ENCODE data around the gene IFNA8. TPM values are rescaled to one million over a fixed set of nuclear protein-coding genes. Genes with fewer than 3 reads are reported as not detected.
"Not testable (repeated sequence)": the region's sequence is repeated elsewhere in the genome, so short reads cannot be mapped to it uniquely, and the experiment has no call there.

IFNA8 gene
- total RNA-seq, 2 donors from 2014 or later: not detected

DNA sequence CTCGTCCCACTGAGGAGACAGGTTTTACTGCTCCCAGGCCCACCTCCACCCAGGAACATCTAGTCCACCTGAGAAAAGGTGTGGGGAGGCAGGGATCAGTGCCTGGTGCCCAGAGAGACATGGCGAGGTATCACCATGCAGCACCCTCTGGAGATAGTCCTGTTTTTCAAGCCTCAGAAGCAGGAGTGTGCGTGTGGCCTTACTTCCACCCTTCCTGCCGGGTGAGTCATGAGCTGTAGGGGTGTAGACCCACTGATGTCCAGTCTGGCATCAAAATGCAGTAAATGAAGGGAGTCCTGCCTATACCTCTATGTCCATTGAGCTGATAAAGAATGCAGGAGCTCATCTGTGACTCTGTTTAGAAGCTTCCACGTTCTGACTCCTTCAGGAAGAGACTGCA is 40.4 kb downstream of the IFNA8 start:
- not testable (repeated sequence) for H3K4me3 Mint-ChIP-seq, H3K27ac Mint-ChIP-seq

GRCh38 chr9:21450733-21451394 is 41.9 kb downstream of the IFNA8 start:
- no peak for ATAC-seq (replicated peaks)
- no peak overlapping the region for H3K27ac Mint-ChIP-seq

More for the DNA sequence above, 40.4 kb downstream of the IFNA8 start:
- H3K9me3 Mint-ChIP-seq; H3K4me1 Mint-ChIP-seq; ATAC-seq (replicated peaks); H3K27me3 Mint-ChIP-seq; H3K36me3 Mint-ChIP-seq (ENCODE audit: low read depth): not testable (repeated sequence)

GRCh38 chr9:21452681-21453080 is 43.8 kb downstream of the IFNA8 start:
- no peaks in the 10 kb centered on the region for H3K4me1 Mint-ChIP-seq
- no peak for ATAC-seq (replicated peaks)
- H3K4me3 Mint-ChIP-seq: no peak overlapping the region
- H3K27me3 Mint-ChIP-seq: peaks cover 10% of the 10 kb centered on the region
- no peaks in the 10 kb centered on the region for H3K9me3 Mint-ChIP-seq
- H3K27ac Mint-ChIP-seq: no peak overlapping the region
- H3K36me3 Mint-ChIP-seq (ENCODE audit: low read depth): no peaks in the 10 kb centered on the region

More at GRCh38 chr9:21450733-21451394, 41.9 kb downstream of the IFNA8 start:
- Mint-ChIP-seq H3K4me1 (no peaks in the 10 kb centered on the region), H3K27me3 (no peaks in the 10 kb centered on the region), H3K4me3 (no peak overlapping the region), H3K9me3 (no peaks in the 10 kb centered on the region), H3K36me3 (ENCODE audit: low read depth) (no peaks in the 10 kb centered on the region)

DNA sequence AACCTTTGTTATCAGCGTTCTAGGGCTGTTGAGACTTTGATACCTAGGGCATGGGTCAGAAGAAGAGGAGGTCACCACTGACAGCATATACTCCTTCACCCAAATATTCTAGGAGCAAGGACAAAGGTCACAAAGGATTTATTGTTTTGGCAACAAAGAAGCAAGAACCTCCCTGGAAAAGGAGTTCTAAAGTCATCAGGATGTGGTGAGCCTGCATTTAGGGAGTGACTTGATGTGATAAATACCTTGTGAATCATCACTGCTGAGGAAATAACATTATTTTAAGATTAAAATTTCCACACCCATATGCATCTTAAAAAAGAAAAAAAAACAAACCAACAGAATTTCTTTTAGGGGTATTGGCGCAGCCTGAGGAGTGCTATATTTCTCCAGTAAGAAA is 45.2 kb downstream of the IFNA8 start:
- no peaks in the 10 kb centered on the region for H3K9me3 Mint-ChIP-seq
- ATAC-seq (replicated peaks): no peak
- no peak overlapping the region for H3K27ac Mint-ChIP-seq
- H3K4me1 Mint-ChIP-seq: no peaks in the 10 kb centered on the region
- H3K36me3 Mint-ChIP-seq (ENCODE audit: low read depth): no peaks in the 10 kb centered on the region
- H3K27me3 Mint-ChIP-seq: peaks cover 15% of the 10 kb centered on the region
- H3K4me3 Mint-ChIP-seq: no peak overlapping the region

DNA sequence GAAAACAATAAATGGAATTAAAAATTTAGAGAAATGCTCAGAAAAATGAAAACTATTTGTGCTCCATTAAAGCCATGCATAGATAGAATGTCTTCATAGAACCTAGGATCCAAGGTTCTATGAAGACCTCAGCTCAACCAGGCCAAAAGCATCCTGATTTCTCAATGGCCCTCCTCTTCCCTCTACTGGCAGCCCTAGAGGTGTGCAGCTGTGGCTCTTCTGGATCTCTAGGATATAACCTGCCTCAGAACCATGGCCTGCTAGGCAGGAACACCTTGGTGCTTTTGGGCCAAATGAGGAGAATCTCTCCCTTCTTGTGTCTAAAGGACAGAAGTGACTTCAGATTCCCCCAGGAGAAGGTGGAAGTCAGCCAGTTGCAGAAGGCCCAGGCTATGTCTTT is 46.4 kb downstream of the IFNA8 start:
- H3K9me3 Mint-ChIP-seq: no peaks in the 10 kb centered on the region
- H3K4me3 Mint-ChIP-seq: no peak overlapping the region
- peak; percentile 40 for ATAC-seq (replicated peaks)
- H3K36me3 Mint-ChIP-seq (ENCODE audit: low read depth): no peaks in the 10 kb centered on the region
- peak overlapping the region; percentile 36 for H3K27ac Mint-ChIP-seq
- H3K27me3 Mint-ChIP-seq: peaks cover 20% of the 10 kb centered on the region
- H3K4me1 Mint-ChIP-seq: no peaks in the 10 kb centered on the region

Other genes with a start within 250 kb of the IFNA8 start
- not detected for gene IFNA21, start 242.5 kb upstream of the IFNA8 start, total RNA-seq
- not detected for gene IFNA4, start 221.5 kb upstream of the IFNA8 start, total RNA-seq
- gene IFNA7, start 206.9 kb upstream of the IFNA8 start, total RNA-seq: not detected
- gene IFNA10, start 202.0 kb upstream of the IFNA8 start, total RNA-seq: not detected
- not detected for gene IFNA16, start 191.8 kb upstream of the IFNA8 start, total RNA-seq
- gene IFNA17, start 180.9 kb upstream of the IFNA8 start, total RNA-seq: not detected
- not detected for gene IFNA14, start 169.1 kb upstream of the IFNA8 start, total RNA-seq
- not detected for gene IFNA5, start 103.8 kb upstream of the IFNA8 start, total RNA-seq
- 10 to 100 TPM; 10.5 to 13.7 TPM for gene KLHL9, start 73.7 kb upstream of the IFNA8 start, total RNA-seq
- gene IFNA6, start 58.2 kb upstream of the IFNA8 start, total RNA-seq: not detected
- not detected for gene IFNA13, start 41.1 kb upstream of the IFNA8 start, total RNA-seq
- gene IFNA2, start 23.7 kb upstream of the IFNA8 start, total RNA-seq: not detected
- not detected for gene IFNA1, start 31.3 kb downstream of the IFNA8 start, total RNA-seq
- not detected for gene IFNE, start 73.2 kb downstream of the IFNA8 start, total RNA-seq